ENCODE results near the gene AZIN2. TPM values are rescaled to one million over a fixed set of nuclear protein-coding genes. Genes with fewer than 3 reads are reported as not detected.

Gene AZIN2
- total and polyA plus RNA-seq, 9 donors: 4.1 to 15.7 (median 9.4) TPM

DNA sequence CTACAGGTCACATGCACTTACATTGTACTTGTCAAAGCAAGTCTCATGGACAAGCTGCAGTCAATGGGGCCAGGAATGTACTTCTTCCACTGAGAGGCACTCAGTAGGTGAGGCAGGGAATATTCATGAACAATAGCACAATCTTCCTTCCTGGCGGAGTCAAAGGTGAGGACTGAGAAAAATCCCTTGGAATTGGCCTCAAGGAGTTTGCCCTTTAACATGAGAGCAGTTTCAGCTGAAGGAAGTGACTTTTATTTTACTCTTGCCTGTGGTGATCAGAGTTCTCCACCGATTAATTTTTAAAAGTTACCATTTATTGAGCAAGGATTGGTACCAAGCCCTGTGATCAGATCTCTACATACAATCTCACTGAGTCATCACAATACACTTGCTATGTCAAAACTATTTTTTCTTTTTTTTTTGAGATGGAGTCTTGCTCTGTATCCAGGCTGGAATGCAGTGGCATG lies 33.1 kb upstream of the AZIN2 start:
- WGBS, 3 donors: 88 to 95% (median 92%) methylated on average over 2 of the region's 2 CpGs

GRCh38 chr1:33048426-33048825 lies 32.5 kb upstream of the AZIN2 start:
- intact Hi-C loops (cut with DNase I): loop anchor here in 1 of 4 donors (10.0 kb wide), 1 partner anchor 64 kb away; no protein-coding TSS in a partner anchor
- no peak overlapping the region for H3K27ac ChIP-seq
- no peak for DNase-seq
- no peaks in the 10 kb centered on the region for H3K4me1 ChIP-seq (ENCODE audit: insufficient read depth)
- TF ChIP-seq EP300 (IDR thresholded peaks at IDR 0.05): no peak
- TF ChIP-seq POLR2A (IDR thresholded peaks at IDR 0.05): no peak
- no peak for TF ChIP-seq CTCF (IDR thresholded peaks at IDR 0.05)
- H3K27me3 ChIP-seq: no peaks in the 10 kb centered on the region
- H3K36me3 ChIP-seq: no peaks in the 10 kb centered on the region
- H3K9me3 ChIP-seq: no peaks in the 10 kb centered on the region
- no peak overlapping the region for H3K4me3 ChIP-seq
- WGBS, 3 donors: 79 to 85% (median 85%) methylated on average over 3 of the region's 3 CpGs

More for the DNA sequence above, 33.1 kb upstream of the AZIN2 start:
- intact Hi-C loops (cut with DNase I): loop anchor here in 1 of 4 donors (10.0 kb wide), 1 partner anchor 63 kb away; no protein-coding TSS in a partner anchor
- Histone ChIP-seq H3K4me1 (ENCODE audit: insufficient read depth) (no peaks in the 10 kb centered on the region), H3K27ac (no peak overlapping the region), H3K4me3 (no peak overlapping the region), H3K9me3 (no peaks in the 10 kb centered on the region), H3K36me3 (no peaks in the 10 kb centered on the region), H3K27me3 (no peaks in the 10 kb centered on the region)
- TF ChIP-seq POLR2A (IDR thresholded peaks at IDR 0.05) (no peak), CTCF (IDR thresholded peaks at IDR 0.05) (no peak), EP300 (IDR thresholded peaks at IDR 0.05) (no peak)
- DNase-seq: no peak

DNA sequence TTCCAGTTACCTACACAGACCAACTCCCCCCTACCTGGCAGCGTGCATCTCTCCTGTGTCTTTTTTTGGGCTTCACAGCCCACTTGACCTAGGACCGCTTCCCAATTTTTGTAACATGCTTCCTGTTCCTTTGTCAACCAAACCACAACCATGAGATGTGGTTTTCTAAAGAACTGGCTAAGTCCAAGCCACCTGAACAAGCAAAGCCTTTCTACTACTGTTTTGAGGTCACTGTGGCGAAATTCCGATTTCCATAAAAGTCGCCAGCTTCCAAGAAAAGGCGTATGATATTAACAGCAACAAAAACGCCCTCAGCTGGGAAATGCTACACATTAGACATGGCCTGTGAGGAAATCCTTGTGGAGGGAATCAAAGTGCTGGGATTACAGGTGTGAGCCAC lies 31.6 kb upstream of the AZIN2 start:
- Histone ChIP-seq H3K4me1 (ENCODE audit: insufficient read depth) (no peaks in the 10 kb centered on the region), H3K27me3 (no peaks in the 10 kb centered on the region), H3K27ac (no peak overlapping the region), H3K36me3 (no peaks in the 10 kb centered on the region), H3K4me3 (no peak overlapping the region), H3K9me3 (no peaks in the 10 kb centered on the region)
- intact Hi-C loops (cut with DNase I): loop anchor here in 1 of 4 donors (10.0 kb wide), 1 partner anchor 65 kb away; no protein-coding TSS in a partner anchor
- DNase-seq: no peak
- TF ChIP-seq POLR2A (IDR thresholded peaks at IDR 0.05) (no peak), EP300 (IDR thresholded peaks at IDR 0.05) (no peak), CTCF (IDR thresholded peaks at IDR 0.05) (no peak)
- 78 to 89% (median 87%) methylated on average over 7 of the region's 7 CpGs for WGBS, 3 donors

DNA sequence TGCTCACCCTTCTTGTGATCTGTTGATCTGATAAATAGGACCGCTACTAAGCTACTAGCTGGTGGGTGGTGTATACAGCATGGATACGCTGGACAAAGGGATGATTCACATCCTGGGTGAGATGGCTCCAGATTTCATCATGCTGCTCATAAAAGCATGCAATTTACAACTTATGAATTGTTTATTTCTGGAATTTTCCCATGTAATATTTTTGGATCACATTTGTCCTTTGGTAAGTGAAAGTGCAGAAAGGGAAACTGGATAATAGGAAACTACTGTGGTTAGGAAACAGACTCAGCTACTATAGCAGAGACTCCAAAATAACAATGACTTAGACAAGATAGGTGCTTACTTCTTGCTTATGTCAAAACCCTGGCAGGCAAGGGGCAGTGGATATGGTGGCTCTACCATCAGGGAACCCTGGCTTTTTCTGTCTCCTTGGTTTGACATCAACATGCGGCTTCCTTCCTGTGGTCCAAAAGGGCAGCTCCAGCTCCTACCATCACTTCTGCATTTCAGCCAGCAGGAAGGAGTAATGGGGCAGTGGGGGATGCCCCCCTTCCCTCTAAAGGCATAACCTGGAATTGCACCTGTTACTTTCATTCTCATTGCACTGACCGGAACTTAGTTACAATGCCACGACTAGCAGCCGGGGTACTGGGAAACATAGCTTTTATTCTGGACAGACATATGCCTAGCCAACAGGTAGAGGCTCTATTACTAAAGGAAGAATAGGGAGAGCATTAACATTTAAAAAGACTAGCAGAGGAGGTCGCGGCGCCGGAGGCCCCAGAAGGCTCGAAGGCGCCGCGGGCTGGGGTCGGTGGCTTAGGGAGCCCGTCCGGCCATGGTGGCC lies 30.5 kb upstream of the AZIN2 start:
- 79 to 82% (median 82%) methylated on average over 14 to 17 of the region's 17 CpGs for WGBS, 3 donors
- TF ChIP-seq CTCF (IDR thresholded peaks at IDR 0.05) (no peak), EP300 (IDR thresholded peaks at IDR 0.05) (no peak), POLR2A (IDR thresholded peaks at IDR 0.05) (no peak)
- Histone ChIP-seq H3K36me3 (no peaks in the 10 kb centered on the region), H3K4me1 (ENCODE audit: insufficient read depth) (no peaks in the 10 kb centered on the region), H3K9me3 (no peaks in the 10 kb centered on the region), H3K27me3 (no peaks in the 10 kb centered on the region), H3K27ac (no peak overlapping the region), H3K4me3 (no peak overlapping the region)
- no peak for DNase-seq
- intact Hi-C loops (cut with DNase I): loop anchor here in 2 of 4 donors (10.0 kb wide), 1 partner anchor 116 kb away; no protein-coding TSS in a partner anchor

All from ovary (tissue), 9 donors.